ENCODE results near the gene ZMYND10. TPM values are rescaled to one million over a fixed set of nuclear protein-coding genes. Genes with fewer than 3 reads are reported as not detected.

The ZMYND10 gene
- total RNA-seq, 1 donor from 2014 or later: 0.86 TPM

- H3K27me3 Mint-ChIP-seq: peaks cover 6% of the 10 kb centered on the region
Measured at GRCh38 chr3:50369012-50369670, 23.6 kb upstream of the ZMYND10 start.

GRCh38 chr3:50365842-50366220 lies 20.3 kb upstream of the ZMYND10 start:
- no peaks in the 10 kb centered on the region for H3K36me3 Mint-ChIP-seq (ENCODE audit: insufficient read depth)
- peak overlapping the region; percentile 74 for H3K27ac Mint-ChIP-seq
- H3K9me3 Mint-ChIP-seq (ENCODE audit: low read depth): no peaks in the 10 kb centered on the region
- no peak for DNase-seq (ENCODE audit: low spot score, unreplicated experiment)
- H3K4me1 Mint-ChIP-seq (ENCODE audit: low read depth): no peaks in the 10 kb centered on the region
- peaks cover 6% of the 10 kb centered on the region for H3K27me3 Mint-ChIP-seq
- TF ChIP-seq CTCF (IDR thresholded peaks at IDR 0.05; ENCODE audit: unreplicated experiment): no peak
- H3K4me3 Mint-ChIP-seq (ENCODE audit: low read depth): peak overlapping the region; percentile 71

More at GRCh38 chr3:50369012-50369670, 23.6 kb upstream of the ZMYND10 start:
- no peak for TF ChIP-seq CTCF (IDR thresholded peaks at IDR 0.05; ENCODE audit: unreplicated experiment)
- no peaks in the 10 kb centered on the region for H3K36me3 Mint-ChIP-seq (ENCODE audit: insufficient read depth)
- no peaks in the 10 kb centered on the region for H3K9me3 Mint-ChIP-seq (ENCODE audit: low read depth)
- H3K4me1 Mint-ChIP-seq (ENCODE audit: low read depth): peaks cover 2% of the 10 kb centered on the region
- no peak overlapping the region for H3K4me3 Mint-ChIP-seq (ENCODE audit: low read depth)
- peak overlapping the region; percentile 68 for H3K27ac Mint-ChIP-seq
- no peak for DNase-seq (ENCODE audit: low spot score, unreplicated experiment)

DNA sequence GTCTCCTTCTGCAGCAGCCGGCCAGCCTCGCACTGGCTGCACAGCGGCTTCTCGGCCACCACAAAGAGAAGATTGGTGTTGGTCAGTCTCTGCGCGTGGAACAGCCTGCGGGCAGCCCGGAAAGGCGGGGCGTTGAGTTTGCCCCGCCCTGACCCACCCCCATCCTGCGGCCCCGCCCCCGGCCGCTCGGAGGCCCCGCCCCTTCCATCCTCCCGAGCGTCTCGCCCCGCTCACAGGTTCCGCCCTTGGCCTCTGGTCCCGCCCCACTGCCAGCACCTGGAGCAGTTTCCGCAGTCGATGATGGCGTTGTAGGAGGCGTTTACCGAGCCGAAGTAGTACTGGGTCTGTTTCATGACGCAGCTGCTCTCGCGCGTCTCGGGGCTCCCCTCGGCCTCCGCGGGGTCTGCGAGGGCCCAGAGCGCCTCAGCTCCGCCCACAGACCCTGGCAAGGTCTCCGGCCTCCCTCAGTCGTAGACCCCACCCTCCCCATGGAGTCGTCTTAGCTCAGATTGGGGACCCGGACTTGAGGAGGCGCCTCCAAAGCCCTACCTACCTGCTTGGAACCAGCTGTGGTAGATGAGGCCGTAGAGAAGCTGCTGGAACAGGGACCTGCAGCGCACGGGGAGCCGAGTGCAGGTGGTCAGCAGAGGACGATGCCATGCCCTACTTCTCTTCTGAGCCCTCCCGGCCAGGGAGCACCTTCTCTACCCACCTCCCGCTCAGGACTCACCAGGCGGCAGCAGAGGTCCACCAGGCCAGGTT lies 19.7 kb upstream of the ZMYND10 start:
- Mint-ChIP-seq H3K27me3 (peaks cover 4% of the 10 kb centered on the region), H3K9me3 (ENCODE audit: low read depth) (no peaks in the 10 kb centered on the region), H3K36me3 (ENCODE audit: insufficient read depth) (no peaks in the 10 kb centered on the region), H3K4me3 (ENCODE audit: low read depth) (peak overlapping the region; percentile 76), H3K27ac (peak overlapping the region; percentile 74), H3K4me1 (ENCODE audit: low read depth) (no peaks in the 10 kb centered on the region)
- DNase-seq (ENCODE audit: low spot score, unreplicated experiment): peak; percentile 87
- TF ChIP-seq CTCF (IDR thresholded peaks at IDR 0.05; ENCODE audit: unreplicated experiment): no peak

GRCh38 chr3:50364573-50365079 lies 19.1 kb upstream of the ZMYND10 start:
- H3K27me3 Mint-ChIP-seq: peaks cover 4% of the 10 kb centered on the region
- H3K4me1 Mint-ChIP-seq (ENCODE audit: low read depth): peaks cover 2% of the 10 kb centered on the region
- H3K27ac Mint-ChIP-seq: peak overlapping the region; percentile 62
- H3K9me3 Mint-ChIP-seq (ENCODE audit: low read depth): no peaks in the 10 kb centered on the region
- no peak for TF ChIP-seq CTCF (IDR thresholded peaks at IDR 0.05; ENCODE audit: unreplicated experiment)
- DNase-seq (ENCODE audit: low spot score, unreplicated experiment): no peak
- H3K36me3 Mint-ChIP-seq (ENCODE audit: insufficient read depth): no peaks in the 10 kb centered on the region
- H3K4me3 Mint-ChIP-seq (ENCODE audit: low read depth): peak overlapping the region; percentile 76

DNA sequence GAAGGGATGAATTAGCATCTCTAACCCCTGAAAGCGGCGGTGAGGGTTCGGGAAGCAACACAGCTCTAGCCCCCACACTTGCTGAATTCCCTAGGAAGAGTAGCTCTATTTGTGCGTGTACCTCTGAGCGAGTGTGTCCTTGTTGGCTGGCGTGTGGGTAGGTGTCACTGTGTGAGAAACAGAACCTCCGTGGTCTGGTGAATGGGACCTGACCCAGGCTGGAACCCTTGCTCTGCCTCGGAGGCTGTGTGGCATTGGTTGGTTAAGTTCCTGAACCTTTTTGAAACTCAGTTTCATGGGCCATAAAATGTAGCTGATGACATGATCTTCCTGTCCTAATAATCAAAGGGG lies 14.2 kb upstream of the ZMYND10 start:
- no peak for DNase-seq (ENCODE audit: low spot score, unreplicated experiment)
- H3K36me3 Mint-ChIP-seq (ENCODE audit: insufficient read depth): no peaks in the 10 kb centered on the region
- H3K27ac Mint-ChIP-seq: no peak overlapping the region
- H3K4me3 Mint-ChIP-seq (ENCODE audit: low read depth): peak overlapping the region; percentile 94
- H3K4me1 Mint-ChIP-seq (ENCODE audit: low read depth): peaks cover 27% of the 10 kb centered on the region
- TF ChIP-seq CTCF (IDR thresholded peaks at IDR 0.05; ENCODE audit: unreplicated experiment): no peak
- H3K9me3 Mint-ChIP-seq (ENCODE audit: low read depth): no peaks in the 10 kb centered on the region
- no peaks in the 10 kb centered on the region for H3K27me3 Mint-ChIP-seq
